ENCODE data around the gene CCDC28A. TPM values are rescaled to one million over a fixed set of nuclear protein-coding genes. Genes with fewer than 3 reads are reported as not detected.

The CCDC28A gene
- total RNA-seq, 4 donors from 2014 or later, result 44.5 to 51.7 (median 47.3) TPM

DNA sequence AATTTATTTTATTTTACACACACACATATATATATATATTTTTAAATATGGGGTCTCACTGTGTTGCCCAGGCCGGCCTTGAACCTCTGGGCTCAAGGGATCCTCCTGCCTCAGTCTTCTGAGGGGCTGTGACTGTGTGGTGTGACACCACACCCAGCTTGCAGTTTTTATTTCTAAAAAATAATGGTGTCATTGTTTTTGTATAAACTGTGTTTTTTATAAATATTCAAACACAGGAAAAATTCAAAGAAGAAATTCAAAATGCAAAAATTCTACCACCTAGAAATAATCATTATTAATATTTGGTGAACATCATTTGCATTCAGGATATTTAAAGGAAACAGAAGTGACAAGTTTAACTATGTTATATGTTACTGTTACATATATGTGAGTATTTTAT, 3.1 kb downstream of the CCDC28A start:
- Histone ChIP-seq H3K36me3 (peaks cover 8 to 13% of the 10 kb centered on the region in 2 donors), H3K27ac (no peak overlapping the region), H3K4me1 (peaks cover 6 to 14% of the 10 kb centered on the region in 2 donors), H3K27me3 (no peaks in the 10 kb centered on the region), H3K4me3 (replicated peaks in 1 of 3) (no peak overlapping the region), H3K9me3 (no peaks in the 10 kb centered on the region)
- DNase-seq, result no peak
- intact Hi-C loops (cut with DNase I), result no loop called here
- TF ChIP-seq POLR2A (IDR thresholded peaks at IDR 0.05), result no peak
- TF ChIP-seq, protein P1, sequence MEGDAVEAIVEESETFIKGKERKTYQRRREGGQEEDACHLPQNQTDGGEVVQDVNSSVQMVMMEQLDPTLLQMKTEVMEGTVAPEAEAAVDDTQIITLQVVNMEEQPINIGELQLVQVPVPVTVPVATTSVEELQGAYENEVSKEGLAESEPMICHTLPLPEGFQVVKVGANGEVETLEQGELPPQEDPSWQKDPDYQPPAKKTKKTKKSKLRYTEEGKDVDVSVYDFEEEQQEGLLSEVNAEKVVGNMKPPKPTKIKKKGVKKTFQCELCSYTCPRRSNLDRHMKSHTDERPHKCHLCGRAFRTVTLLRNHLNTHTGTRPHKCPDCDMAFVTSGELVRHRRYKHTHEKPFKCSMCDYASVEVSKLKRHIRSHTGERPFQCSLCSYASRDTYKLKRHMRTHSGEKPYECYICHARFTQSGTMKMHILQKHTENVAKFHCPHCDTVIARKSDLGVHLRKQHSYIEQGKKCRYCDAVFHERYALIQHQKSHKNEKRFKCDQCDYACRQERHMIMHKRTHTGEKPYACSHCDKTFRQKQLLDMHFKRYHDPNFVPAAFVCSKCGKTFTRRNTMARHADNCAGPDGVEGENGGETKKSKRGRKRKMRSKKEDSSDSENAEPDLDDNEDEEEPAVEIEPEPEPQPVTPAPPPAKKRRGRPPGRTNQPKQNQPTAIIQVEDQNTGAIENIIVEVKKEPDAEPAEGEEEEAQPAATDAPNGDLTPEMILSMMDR (IDR thresholded peaks at IDR 0.05), result no peak
- WGBS, 2 donors, result 91 to 93% methylated on average over 1 of the region's 1 CpG

GRCh38 chr6:138778331-138778730, 4.8 kb downstream of the CCDC28A start:
- Histone ChIP-seq H3K27ac (no peak overlapping the region), H3K27me3 (no peaks in the 10 kb centered on the region), H3K4me3 (replicated peaks in 1 of 3) (no peak overlapping the region), H3K4me1 (peaks cover 6 to 9% of the 10 kb centered on the region in 2 donors), H3K36me3 (peaks cover 13 to 23% of the 10 kb centered on the region in 2 donors), H3K9me3 (no peaks in the 10 kb centered on the region)
- intact Hi-C loops (cut with DNase I), result no loop called here
- DNase-seq, result no peak
- 95% methylated on average over 6 of the region's 6 CpGs for WGBS, 2 donors
- TF ChIP-seq POLR2A (IDR thresholded peaks at IDR 0.05), result no peak
- TF ChIP-seq, protein P1 (IDR thresholded peaks at IDR 0.05), result no peak

DNA sequence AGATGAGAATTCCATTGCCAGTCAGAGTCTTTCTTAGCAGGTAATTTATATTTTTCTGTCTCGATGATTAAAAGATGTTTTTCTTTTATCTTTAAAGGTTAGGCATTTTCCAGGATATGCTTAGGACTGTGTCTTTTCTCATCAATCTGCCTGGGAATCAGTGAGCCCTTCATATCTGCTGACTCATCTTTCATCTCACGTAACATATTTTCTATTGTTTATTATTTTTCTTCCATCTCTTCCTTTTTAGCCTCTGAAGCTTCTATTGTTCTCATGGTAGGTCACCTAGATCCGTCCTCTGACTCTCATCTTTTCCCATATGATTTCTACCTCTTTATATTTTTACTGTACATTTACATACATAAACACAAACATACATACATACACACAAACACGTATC, 8.7 kb downstream of the CCDC28A start:
- Histone ChIP-seq H3K27me3 (no peaks in the 10 kb centered on the region), H3K9me3 (no peaks in the 10 kb centered on the region), H3K4me1 (no peaks in the 10 kb centered on the region), H3K4me3 (replicated peaks in 1 of 3) (no peak overlapping the region), H3K27ac (no peak overlapping the region), H3K36me3 (peaks cover 16 to 21% of the 10 kb centered on the region in 2 donors)
- no peak for TF ChIP-seq POLR2A (IDR thresholded peaks at IDR 0.05)
- TF ChIP-seq, protein P1 (IDR thresholded peaks at IDR 0.05), result no peak
- intact Hi-C loops (cut with DNase I), result no loop called here
- WGBS, 2 donors, result 85 to 86% methylated on average over 4 of the region's 4 CpGs
- DNase-seq, result no peak

GRCh38 chr6:138785079-138785478, 11.5 kb downstream of the CCDC28A start:
- TF ChIP-seq, protein P1 (IDR thresholded peaks at IDR 0.05), result no peak
- TF ChIP-seq POLR2A (IDR thresholded peaks at IDR 0.05), result no peak
- WGBS, 2 donors, result 81 to 84% methylated on average over 4 of the region's 4 CpGs
- Histone ChIP-seq H3K27ac (no peak overlapping the region), H3K27me3 (no peaks in the 10 kb centered on the region), H3K9me3 (no peaks in the 10 kb centered on the region), H3K4me3 (replicated peaks in 1 of 3) (no peak overlapping the region), H3K36me3 (peaks cover 23 to 26% of the 10 kb centered on the region in 2 donors), H3K4me1 (no peaks in the 10 kb centered on the region)
- intact Hi-C loops (cut with DNase I), result no loop called here
- DNase-seq, result no peak

- no peak overlapping the region for H3K27ac ChIP-seq
- intact Hi-C loops (cut with DNase I), result no loop called here
- 93 to 94% methylated on average over 3 of the region's 3 CpGs for WGBS, 2 donors
- no peaks in the 10 kb centered on the region for H3K9me3 ChIP-seq
- no peak overlapping the region for H3K4me3 ChIP-seq (replicated peaks in 1 of 3)
- H3K36me3 ChIP-seq, result peaks cover 23 to 28% of the 10 kb centered on the region in 2 donors
- DNase-seq, result no peak
- no peaks in the 10 kb centered on the region for H3K4me1 ChIP-seq
- H3K27me3 ChIP-seq, result no peaks in the 10 kb centered on the region
- no peak for TF ChIP-seq POLR2A (IDR thresholded peaks at IDR 0.05)
- TF ChIP-seq, protein P1 (IDR thresholded peaks at IDR 0.05), result no peak
Observed at GRCh38 chr6:138785980-138786379, 12.4 kb downstream of the CCDC28A start.
